H9 (cell line): ENCODE data around the gene SCD5. TPM values are rescaled to one million over a fixed set of nuclear protein-coding genes. Genes with fewer than 3 reads are reported as not detected.

Experiments
- DNase-seq: peaks from one replicate; pipeline ENCODE4 v3.0.0-alpha.2; 2017
- H2AFZ ChIP-seq: one replicate; pipeline ENCODE4 v1.6.1; 2013; ENCODE audit warnings: mild to moderate bottlenecking, low read length, control low read depth, moderate library complexity
- H2AK5ac ChIP-seq: 2 replicates; pipeline ENCODE4 v1.6.1; 2013; ENCODE audit warnings: low read length, control low read depth, mixed read lengths; ENCODE audit not compliant: insufficient read length
- H2BK120ac ChIP-seq: one replicate; pipeline ENCODE4 v1.6.1; 2013; ENCODE audit warnings: low read depth, mild to moderate bottlenecking, low read length, control low read depth, inconsistent platforms; ENCODE audit not compliant: poor library complexity, severe bottlenecking
- H2BK12ac ChIP-seq: 2 replicates; pipeline ENCODE4 v1.6.1; 2013; ENCODE audit warnings: low read length, control low read depth, mixed read lengths, low read depth; ENCODE audit not compliant: insufficient read length
- H2BK15ac ChIP-seq: 2 replicates; pipeline ENCODE4 v1.6.1; 2013; ENCODE audit warnings: low read depth, low read length, control low read depth
- H2BK20ac ChIP-seq: one replicate; pipeline ENCODE4 v1.6.1; 2013; ENCODE audit warnings: low read depth, mild to moderate bottlenecking, low read length, control low read depth, inconsistent platforms; ENCODE audit not compliant: poor library complexity, severe bottlenecking
- H2BK5ac ChIP-seq: 2 replicates; pipeline ENCODE4 v1.6.1; 2013; ENCODE audit warnings: low read length, control low read depth, mixed read lengths; ENCODE audit not compliant: insufficient read length
- H3K14ac ChIP-seq: 2 replicates; pipeline ENCODE4 v1.6.1; 2013; ENCODE audit warnings: low read length, control low read depth; ENCODE audit not compliant: insufficient read depth
- H3K18ac ChIP-seq: 2 replicates; pipeline ENCODE4 v1.6.1; 2013; ENCODE audit warnings: low read depth, mild to moderate bottlenecking, mixed read lengths, low read length, control low read depth; ENCODE audit not compliant: insufficient read length
- H3K23ac ChIP-seq: 2 replicates; pipeline ENCODE4 v1.6.1; 2013; ENCODE audit warnings: low read length, control low read depth, mixed read lengths, low read depth; ENCODE audit not compliant: insufficient read length
- H3K23me2 ChIP-seq: 2 replicates; pipeline ENCODE4 v1.6.1; 2013; ENCODE audit warnings: low read depth, mild to moderate bottlenecking, mixed read lengths, low read length, control low read depth; ENCODE audit not compliant: insufficient read length, poor library complexity, severe bottlenecking
- H3K27ac ChIP-seq: 2 replicates; pipeline ENCODE4 v1.5.1; 2013; ENCODE audit warnings: low read length, control low read depth, mixed read lengths, low read depth; ENCODE audit not compliant: insufficient read length
- H3K27me3 ChIP-seq: 2 replicates; pipeline ENCODE4 v1.6.1; 2013; ENCODE audit warnings: low read length, control low read depth, inconsistent platforms; ENCODE audit not compliant: insufficient read depth
- H3K4ac ChIP-seq: 2 replicates; pipeline ENCODE4 v1.6.1; 2013; ENCODE audit warnings: low read depth, mild to moderate bottlenecking, control low read depth, inconsistent platforms, low read length, moderate library complexity
- H3K4me1 ChIP-seq: 2 replicates; pipeline ENCODE4 v1.6.1; 2013; ENCODE audit warnings: low read length, control low read depth, inconsistent platforms; ENCODE audit not compliant: insufficient read depth
- H3K4me2 ChIP-seq: 2 replicates; pipeline ENCODE4 v1.6.1; 2013; ENCODE audit warnings: low read length, control low read depth, mixed read lengths; ENCODE audit not compliant: insufficient read length, insufficient read depth
- H3K56ac ChIP-seq: 2 replicates; pipeline ENCODE4 v1.6.1; 2013; ENCODE audit warnings: low read depth, mild to moderate bottlenecking, mixed read lengths, low read length, control low read depth; ENCODE audit not compliant: insufficient read length
- H3K79me1 ChIP-seq: 2 replicates; pipeline ENCODE4 v1.6.1; 2013; ENCODE audit warnings: low read depth, mild to moderate bottlenecking, moderate library complexity, low read length, control low read depth, inconsistent platforms; ENCODE audit not compliant: insufficient read depth, poor library complexity, severe bottlenecking
- H3K79me2 ChIP-seq: 2 replicates; pipeline ENCODE4 v1.6.1; 2013; ENCODE audit warnings: low read length, control low read depth, inconsistent platforms; ENCODE audit not compliant: insufficient read depth
- H3K9ac ChIP-seq: 2 replicates; pipeline ENCODE4 v1.6.1; 2013; ENCODE audit warnings: low read length, control low read depth, mixed read lengths; ENCODE audit not compliant: insufficient read length; ENCODE audit errors: extremely low read depth
- H3K9me3 ChIP-seq: one replicate; pipeline ENCODE4 v1.6.1; 2013; ENCODE audit warnings: low read depth, low read length, inconsistent platforms; ENCODE audit not compliant: control insufficient read depth
- H3T11ph ChIP-seq: one replicate; pipeline ENCODE4 v1.6.1; 2013; ENCODE audit warnings: mild to moderate bottlenecking, low read length, control low read depth, inconsistent platforms
- H4K20me1 ChIP-seq: one replicate; pipeline ENCODE4 v1.6.1; 2013; ENCODE audit not compliant: control insufficient read depth, insufficient read length, insufficient read depth
- H4K5ac ChIP-seq: 2 replicates; pipeline ENCODE4 v1.6.1; 2013; ENCODE audit warnings: low read depth, mild to moderate bottlenecking, mixed read lengths, low read length, control low read depth; ENCODE audit not compliant: insufficient read length
- H4K8ac ChIP-seq: replicated peaks from 2 replicates; pipeline ENCODE4 v1.6.1; 2013; ENCODE audit warnings: low read length, control low read depth, mixed read lengths, low read depth; ENCODE audit not compliant: insufficient read length
- H4K91ac ChIP-seq: 2 replicates; pipeline ENCODE4 v1.6.1; 2013; ENCODE audit warnings: low read depth, mild to moderate bottlenecking, moderate library complexity, mixed read lengths, low read length, control low read depth; ENCODE audit not compliant: insufficient read length
- H3K27ac Mint-ChIP-seq, 3 experiments: 2 replicates in 2 of 3; 3 replicates in 1 of 3; pipeline ENCODE4 v1.8.0; 2020 to 2021; ENCODE audit warnings: mixed read lengths in 3 of 3, mild to moderate bottlenecking in 1 of 3, moderate library complexity in 1 of 3
- H3K27me3 Mint-ChIP-seq: 2 replicates; pipeline ENCODE4 v1.8.0; 2021; ENCODE audit warnings: low read depth, mild to moderate bottlenecking, moderate library complexity, mixed read lengths
- H3K36me3 Mint-ChIP-seq, 3 experiments: 2 replicates in 2 of 3; 3 replicates in 1 of 3; pipeline ENCODE4 v1.8.0; 2020 to 2021; ENCODE audit warnings: low read depth in 3 of 3, mixed read lengths in 3 of 3; ENCODE audit not compliant: insufficient read depth in 1 of 3
- H3K4me1 Mint-ChIP-seq, 2 experiments: 2 replicates each; pipeline ENCODE4 v1.8.0; 2020; ENCODE audit warnings: mixed read lengths in 2 of 2
- H3K4me3 Mint-ChIP-seq, 2 experiments: 2 replicates in 1 of 2; 3 replicates in 1 of 2; pipeline ENCODE4 v1.8.0; 2020 to 2021; ENCODE audit warnings: mild to moderate bottlenecking in 2 of 2, mixed read lengths in 2 of 2, moderate library complexity in 1 of 2
- H3K9me3 Mint-ChIP-seq, 2 experiments: 2 replicates in 1 of 2; 3 replicates in 1 of 2; pipeline ENCODE4 v1.8.0; 2020; ENCODE audit warnings: mild to moderate bottlenecking in 2 of 2, mixed read lengths in 2 of 2, moderate library complexity in 1 of 2
- WGBS: extraction: QIAGEN DNeasy Blood & Tissue Kit; methylation state at CpG from one replicate; pipeline ENCODE4 v1.1.7; 2013; ENCODE audit warnings: missing lambda C conversion rate, low lambda C conversion rate, mixed read lengths; ENCODE audit not compliant: insufficient read length; ENCODE audit errors: extremely low coverage; 5-methylcytosine and 5-hydroxymethylcytosine counted together
- total RNA-seq: library from RNA; stranded (reverse); gene quantifications from 2 replicates; pipeline ENCODE4 v1.2.1, GENCODE V29; 2021
- TF ChIP-seq, protein P1 (sequence below): fragments of 200-600 bp; sonication (generic); conservative IDR thresholded peaks from 3 replicates; pipeline ENCODE4 v1.8.0; 2021; ENCODE audit warnings: antibody characterized with exemption, mild to moderate bottlenecking

The SCD5 gene
- total RNA-seq, 1 experiment from 2014 or later, result 0.68 TPM

DNA sequence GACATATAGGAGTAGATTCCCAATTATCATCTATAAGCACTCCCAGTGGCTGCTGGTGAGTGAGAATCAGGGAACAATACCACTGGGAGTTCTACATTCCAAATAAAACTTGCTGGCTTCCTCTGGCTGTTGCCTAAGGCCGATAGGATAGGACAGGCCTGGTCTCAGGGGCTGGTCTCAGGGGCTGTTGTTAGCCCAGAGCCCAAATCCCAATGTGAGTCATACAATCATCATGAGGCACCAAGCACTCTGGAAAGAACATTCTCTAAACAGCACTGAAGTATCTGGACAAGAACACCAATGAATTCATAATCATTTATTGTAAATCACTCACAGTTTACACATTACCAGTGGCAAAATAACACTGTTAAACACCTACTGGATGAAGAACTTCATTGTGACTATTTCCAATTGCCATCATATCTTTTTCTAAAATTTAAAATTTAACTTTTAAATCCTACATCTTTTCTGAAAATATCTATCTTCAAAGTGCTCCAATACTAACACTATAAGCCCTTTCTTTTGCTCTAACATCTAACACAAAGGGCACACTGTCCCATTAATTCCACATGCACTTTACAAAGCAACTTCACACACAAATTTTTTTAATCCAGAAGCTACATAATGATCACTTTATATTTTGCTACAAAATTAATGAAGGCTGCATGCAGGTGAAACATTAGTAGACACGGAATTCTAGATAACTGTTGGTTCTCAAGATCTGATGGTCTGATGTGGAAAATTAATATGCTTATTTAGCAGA, 169.2 kb downstream of the SCD5 start:
- H2AFZ ChIP-seq, result no peak overlapping the region
- Mint-ChIP-seq H3K4me3 (no peak overlapping the region), H3K27ac (no peak overlapping the region; a peak in 1 of 7 replicates), H3K9me3 (no peaks in the 10 kb centered on the region), H3K27me3 (peaks cover 7% of the 10 kb centered on the region), H3K4me1 (peaks cover 7% of the 10 kb centered on the region in 2 experiments; a peak in 2 of 4 replicates), H3K36me3 (no peaks in the 10 kb centered on the region; a peak in 1 of 7 replicates)
- H3K79me1 ChIP-seq, result no peaks in the 10 kb centered on the region
- H2BK5ac ChIP-seq, result no peak overlapping the region
- no peak overlapping the region for H3K56ac ChIP-seq
- no peak overlapping the region for H3K4me2 ChIP-seq
- H2BK15ac ChIP-seq, result no peak overlapping the region
- H3K14ac ChIP-seq, result no peak overlapping the region
- no peak overlapping the region for H3T11ph ChIP-seq
- no peak overlapping the region for H3K4ac ChIP-seq
- no peaks in the 10 kb centered on the region for H3K23me2 ChIP-seq
- no peak overlapping the region for H2BK12ac ChIP-seq
- no peak overlapping the region for H4K5ac ChIP-seq
- no peaks in the 10 kb centered on the region for H3K79me2 ChIP-seq
- no peak overlapping the region for H2AK5ac ChIP-seq
- no peaks in the 10 kb centered on the region for H3K27me3 ChIP-seq
- no peak overlapping the region for H4K8ac ChIP-seq
- no peak overlapping the region for H3K9ac ChIP-seq
- no peak overlapping the region for H3K18ac ChIP-seq
- no peak overlapping the region for H3K27ac ChIP-seq
- no peaks in the 10 kb centered on the region for H4K20me1 ChIP-seq
- no peak overlapping the region for H2BK20ac ChIP-seq
- no peak overlapping the region for H4K91ac ChIP-seq
- no peaks in the 10 kb centered on the region for H3K9me3 ChIP-seq
- no peaks in the 10 kb centered on the region for H3K4me1 ChIP-seq
- TF ChIP-seq, protein P1, sequence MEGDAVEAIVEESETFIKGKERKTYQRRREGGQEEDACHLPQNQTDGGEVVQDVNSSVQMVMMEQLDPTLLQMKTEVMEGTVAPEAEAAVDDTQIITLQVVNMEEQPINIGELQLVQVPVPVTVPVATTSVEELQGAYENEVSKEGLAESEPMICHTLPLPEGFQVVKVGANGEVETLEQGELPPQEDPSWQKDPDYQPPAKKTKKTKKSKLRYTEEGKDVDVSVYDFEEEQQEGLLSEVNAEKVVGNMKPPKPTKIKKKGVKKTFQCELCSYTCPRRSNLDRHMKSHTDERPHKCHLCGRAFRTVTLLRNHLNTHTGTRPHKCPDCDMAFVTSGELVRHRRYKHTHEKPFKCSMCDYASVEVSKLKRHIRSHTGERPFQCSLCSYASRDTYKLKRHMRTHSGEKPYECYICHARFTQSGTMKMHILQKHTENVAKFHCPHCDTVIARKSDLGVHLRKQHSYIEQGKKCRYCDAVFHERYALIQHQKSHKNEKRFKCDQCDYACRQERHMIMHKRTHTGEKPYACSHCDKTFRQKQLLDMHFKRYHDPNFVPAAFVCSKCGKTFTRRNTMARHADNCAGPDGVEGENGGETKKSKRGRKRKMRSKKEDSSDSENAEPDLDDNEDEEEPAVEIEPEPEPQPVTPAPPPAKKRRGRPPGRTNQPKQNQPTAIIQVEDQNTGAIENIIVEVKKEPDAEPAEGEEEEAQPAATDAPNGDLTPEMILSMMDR, result no peak
- no peak overlapping the region for H3K23ac ChIP-seq
- no peak overlapping the region for H2BK120ac ChIP-seq
- WGBS, result no CpG with 5 or more reads among the region's 2 CpGs
- DNase-seq, result no peak
